Colonic mucosa (tissue), 4 donors: ENCODE results near the gene NKAIN4. TPM values are rescaled to one million over a fixed set of nuclear protein-coding genes. Genes with fewer than 3 reads are reported as not detected.

Source experiments
- DNase-seq: peaks from one replicate; pipeline ENCODE4 v3.0.0-alpha.2; 2020
- H3K27ac ChIP-seq: fragments of 200-600 bp; one replicate; pipeline ENCODE4 v1.8.0; 2021
- H3K27me3 ChIP-seq: fragments of 200-600 bp; one replicate; pipeline ENCODE4 v1.8.0; 2021
- H3K36me3 ChIP-seq: fragments of 200-600 bp; one replicate; pipeline ENCODE4 v1.8.0; 2021
- H3K4me1 ChIP-seq: fragments of 200-600 bp; one replicate; pipeline ENCODE4 v1.8.0; 2021; ENCODE audit warnings: mild to moderate bottlenecking
- H3K4me3 ChIP-seq: fragments of 200-600 bp; one replicate; pipeline ENCODE4 v1.8.0; 2021
- H3K9ac ChIP-seq, 2 donors: one replicate each; pipeline ENCODE4 v1.7.0; 2013; ENCODE audit warnings: control low read depth in 2 of 2, low read depth in 2 of 2, low read length in 2 of 2
- H3K9me3 ChIP-seq: fragments of 200-600 bp; one replicate; pipeline ENCODE4 v1.8.0; 2021
- CTCF ChIP-seq: fragments of 200-600 bp; IDR thresholded peaks from one replicate; pipeline ENCODE4 v1.8.0; 2022; ENCODE audit warnings: antibody characterized with exemption, mild to moderate bottlenecking
- intact Hi-C: fragments of 100-400 bp; cut with DNase I; formaldehyde crosslinking; loops from one replicate; pipeline ENCODE4 v1.14.1; 2022
- total RNA-seq, 2 donors: library from RNA; stranded (reverse); fragmentation: NEBNext Ultra II Directional in 1 of 2; extraction: Animal tissue kit (Norgen Biotek cat#: 25700) in 1 of 2; gene quantifications; one replicate each; pipeline ENCODE4 v1.2.1, GENCODE V29; 2021
- donor health status: healthy.
- donor health status: DM: no; HTN: no; CAD: no.
- donor health status: DM: no; HTN: no; CAD: no.

Gene NKAIN4
- total RNA-seq, 2 donors from 2014 or later: 0.29 TPM; not detected in 1

- Histone ChIP-seq H3K36me3 (no peaks in the 10 kb centered on the region), H3K4me1 (no peaks in the 10 kb centered on the region), H3K9ac (no peak overlapping the region), H3K9me3 (no peaks in the 10 kb centered on the region), H3K4me3 (no peak overlapping the region), H3K27me3 (no peaks in the 10 kb centered on the region), H3K27ac (no peak overlapping the region)
- TF ChIP-seq CTCF: no peak
- intact Hi-C loops: no loop called here
- peak; percentile 42 for DNase-seq
These were observed 23.4 kb downstream of the NKAIN4 start for GRCh38 chr20:63230800-63231268.

GRCh38 chr20:63228806-63229205 is 25.5 kb downstream of the NKAIN4 start:
- H3K27ac ChIP-seq: no peak overlapping the region
- TF ChIP-seq CTCF: no peak
- H3K4me3 ChIP-seq: no peak overlapping the region
- intact Hi-C loops: no loop called here
- H3K36me3 ChIP-seq: no peaks in the 10 kb centered on the region
- no peaks in the 10 kb centered on the region for H3K4me1 ChIP-seq
- H3K9me3 ChIP-seq: no peaks in the 10 kb centered on the region
- no peak overlapping the region for H3K9ac ChIP-seq
- no peak for DNase-seq
- H3K27me3 ChIP-seq: no peaks in the 10 kb centered on the region

- no peak for DNase-seq
- no peak for TF ChIP-seq CTCF
- Histone ChIP-seq H3K9me3 (no peaks in the 10 kb centered on the region), H3K9ac (no peak overlapping the region), H3K27me3 (no peaks in the 10 kb centered on the region), H3K36me3 (no peaks in the 10 kb centered on the region), H3K4me1 (no peaks in the 10 kb centered on the region), H3K4me3 (no peak overlapping the region), H3K27ac (no peak overlapping the region)
- intact Hi-C loops: no loop called here
These were observed 27.0 kb downstream of the NKAIN4 start for GRCh38 chr20:63227260-63227659.

- H3K4me3 ChIP-seq: no peak overlapping the region
- H3K4me1 ChIP-seq: no peaks in the 10 kb centered on the region
- H3K27me3 ChIP-seq: no peaks in the 10 kb centered on the region
- no peak overlapping the region for H3K27ac ChIP-seq
- no peaks in the 10 kb centered on the region for H3K36me3 ChIP-seq
- TF ChIP-seq CTCF: no peak
- no peak overlapping the region for H3K9ac ChIP-seq
- intact Hi-C loops: no loop called here
- DNase-seq: no peak
- H3K9me3 ChIP-seq: no peaks in the 10 kb centered on the region
These were observed 28.0 kb downstream of the NKAIN4 start for GRCh38 chr20:63226042-63226943.

GRCh38 chr20:63225082-63225454 is 29.2 kb downstream of the NKAIN4 start:
- Histone ChIP-seq H3K4me1 (no peaks in the 10 kb centered on the region), H3K27ac (no peak overlapping the region), H3K9me3 (no peaks in the 10 kb centered on the region), H3K4me3 (no peak overlapping the region), H3K27me3 (no peaks in the 10 kb centered on the region), H3K36me3 (no peaks in the 10 kb centered on the region), H3K9ac (no peak overlapping the region)
- intact Hi-C loops: no loop called here
- no peak for DNase-seq
- TF ChIP-seq CTCF: no peak
